GM18951 (cell line): ENCODE measurements around the gene LRRIQ3.

Experiments used
- POLR2A ChIP-seq: IDR thresholded peaks from 4 replicates; pipeline ENCODE4 v1.6.1; 2011; ENCODE audit warnings: mild to moderate bottlenecking; ENCODE audit not compliant: insufficient read length, insufficient read depth; ENCODE audit errors: extremely low read depth
- in situ Hi-C: fragments of 300-500 bp; cut with MboI; formaldehyde crosslinking; loops from one replicate; pipeline ENCODE4 v1.12.0; 2022; ENCODE audit warnings: low sequenced_read_pairs, mixed read lengths, inconsistent platforms; ENCODE audit not compliant: unreplicated experiment

Gene LRRIQ3

GRCh38 chr1:74197657-74198552, at the start of gene LRRIQ3, which contains the start of gene FPGT:
Gene LRRIQ3, minus strand, starts transcription at chr1:74198176. Its CDS starts 14,492 bp downstream, at chr1:74183684.
Gene FPGT, plus strand, starts transcription at chr1:74198242. Its CDS starts 37 bp downstream, at chr1:74198279.
- in situ Hi-C loops = no loop called here
- peak; percentile 78 for TF ChIP-seq POLR2A

- no peak for TF ChIP-seq POLR2A
- in situ Hi-C loops = no loop called here
Measured at GRCh38 chr1:74246315-74246714, 48.3 kb upstream of the LRRIQ3 start.

GRCh38 chr1:74245168-74245772, 47.3 kb upstream of the LRRIQ3 start:
- no peak for TF ChIP-seq POLR2A
- in situ Hi-C loops = no loop called here

- no peak for TF ChIP-seq POLR2A
- in situ Hi-C loops = no loop called here
Measured at GRCh38 chr1:74237787-74238186, 39.8 kb upstream of the LRRIQ3 start.

- TF ChIP-seq POLR2A = no peak
- in situ Hi-C loops = no loop called here
Measured at GRCh38 chr1:74237035-74237434, 39.1 kb upstream of the LRRIQ3 start.

- in situ Hi-C loops = no loop called here
- TF ChIP-seq POLR2A = no peak
Measured at GRCh38 chr1:74236440-74236839, 38.5 kb upstream of the LRRIQ3 start.

- no peak for TF ChIP-seq POLR2A
- in situ Hi-C loops = no loop called here
Measured at GRCh38 chr1:74235153-74235552, 37.2 kb upstream of the LRRIQ3 start, which contains the start of gene TNNI3K. Gene TNNI3K, plus strand, starts transcription at chr1:74235387. Its CDS starts 65 bp downstream, at chr1:74235452.

- TF ChIP-seq POLR2A = no peak
- in situ Hi-C loops = no loop called here
Measured at GRCh38 chr1:74223453-74223852, 25.5 kb upstream of the LRRIQ3 start.

GRCh38 chr1:74222701-74223100, 24.7 kb upstream of the LRRIQ3 start:
- in situ Hi-C loops = no loop called here
- TF ChIP-seq POLR2A = no peak

GRCh38 chr1:74215229-74215628, 17.3 kb upstream of the LRRIQ3 start:
- no peak for TF ChIP-seq POLR2A
- in situ Hi-C loops = no loop called here

- in situ Hi-C loops = no loop called here
- no peak for TF ChIP-seq POLR2A
Measured at GRCh38 chr1:74205266-74205665, 7.3 kb upstream of the LRRIQ3 start.

GRCh38 chr1:74199504-74199903, 1.5 kb upstream of the LRRIQ3 start:
- in situ Hi-C loops = no loop called here
- no peak for TF ChIP-seq POLR2A

- in situ Hi-C loops = no loop called here
- TF ChIP-seq POLR2A = no peak
Measured at GRCh38 chr1:74197255-74197654, 721 bp downstream of the LRRIQ3 start.

GRCh38 chr1:74195339-74195738, 2.6 kb downstream of the LRRIQ3 start:
- in situ Hi-C loops = no loop called here
- no peak for TF ChIP-seq POLR2A
